HepG2 (cell line): Measurements from ENCODE around the gene LCP2. TPM values are rescaled to one million over a fixed set of nuclear protein-coding genes. Genes with fewer than 3 reads are reported as not detected.

ENCODE experiments used
- ATAC-seq: fragments of 200-7000 bp; cut with Tn5 transposase; 3 replicates; pipeline ENCODE4 v1.9.1; 2020; ENCODE audit warnings: mild to moderate bottlenecking, moderate library complexity
- BruUV-seq: library from RNA; stranded (reverse); fragments of 400-500 nt; replicated peaks from 2 replicates; lab custom pipeline; 2021; lab: Mats Ljungman, UMichigan
- CTCF ChIA-PET: fragments of 300-600 bp; formaldehyde crosslinking; extraction: SDS; loops from one replicate; lab custom pipeline; 2021; ENCODE audit warnings: low total read pairs, inconsistent platforms, low intra/inter-chr PET ratio; lab: Yijun Ruan, JAX
- POLR2A ChIA-PET: fragments of 350-600 bp; sonication (Branson Sonifier 250); formaldehyde crosslinking; loops from one replicate; lab custom pipeline; 2020; ENCODE audit warnings: antibody characterized with exemption, inconsistent platforms; lab: Yijun Ruan, JAX
- DNase-seq: peaks from one replicate; pipeline ENCODE4 v3.0.0-alpha.2; 2015; ENCODE audit warnings: low spot score
- FAIRE-seq: peaks from 3 replicates; lab custom pipeline; 2011; peaks lifted over from hg19 to GRCh38; lab: Jason Lieb, UNC
- H2AFZ ChIP-seq: one replicate; pipeline ENCODE4 v1.6.1; 2011; ENCODE audit warnings: low read length, inconsistent platforms
- H3K27ac ChIP-seq: fragments of 300-600 bp; 3 replicates; pipeline ENCODE4 v1.8.0; 2011; ENCODE audit warnings: mixed run types, mild to moderate bottlenecking, mixed read lengths, low read length, inconsistent platforms; ENCODE audit not compliant: insufficient read depth; ENCODE audit errors: extremely low read length
- H3K27me3 ChIP-seq, 2 experiments: fragments of 200-600 bp in 1 of 2; 2 replicates in 1 of 2; 3 replicates in 1 of 2; pipeline versions ENCODE4 v1.6.0 to v1.8.0; 2011; ENCODE audit warnings: low read length in 2 of 2, mild to moderate bottlenecking in 2 of 2, moderate library complexity in 2 of 2, inconsistent platforms in 1 of 2; ENCODE audit not compliant: insufficient read depth in 2 of 2, control insufficient read depth in 1 of 2
- H3K36me3 ChIP-seq, 2 experiments: fragments of 200-600 bp in 1 of 2; replicated peaks in 1 of 2; 2 replicates in 1 of 2; 3 replicates in 1 of 2; pipeline versions ENCODE4 v1.5.1 to v1.8.0; 2011; ENCODE audit warnings: low read length in 2 of 2, inconsistent platforms in 1 of 2; ENCODE audit not compliant: insufficient read depth in 2 of 2, control insufficient read depth in 1 of 2
- H3K4me1 ChIP-seq: 2 replicates; pipeline ENCODE4 v1.5.1; 2012; ENCODE audit warnings: low read length, inconsistent platforms; ENCODE audit not compliant: insufficient read depth
- H3K4me2 ChIP-seq: 2 replicates; pipeline ENCODE4 v1.6.0; 2011; ENCODE audit warnings: low read depth, low read length, inconsistent platforms
- H3K4me3 ChIP-seq, 3 experiments: fragments of 200-600 bp in 1 of 3; sonication (generic), shearing (Covaris generic) in 1 of 3; replicated peaks in 1 of 3; 2 replicates each; pipeline ENCODE4 v1.5.1; 2011 to 2016; ENCODE audit warnings: low read length in 3 of 3, inconsistent platforms in 2 of 3, low read depth in 2 of 3, mild to moderate bottlenecking in 2 of 3, control low read depth in 1 of 3, mixed read lengths in 1 of 3; ENCODE audit not compliant: insufficient read depth in 1 of 3
- H3K79me2 ChIP-seq: one replicate; pipeline ENCODE4 v1.6.1; 2011; ENCODE audit warnings: low read length, inconsistent platforms; ENCODE audit not compliant: insufficient read depth
- H3K9ac ChIP-seq: 2 replicates; pipeline ENCODE4 v1.6.0; 2011; ENCODE audit warnings: mild to moderate bottlenecking, low read depth, low read length, inconsistent platforms; ENCODE audit not compliant: insufficient read depth
- H3K9me3 ChIP-seq: 2 replicates; pipeline ENCODE4 v1.5.1; 2012; ENCODE audit warnings: mild to moderate bottlenecking, low read length
- H4K20me1 ChIP-seq: 2 replicates; pipeline ENCODE4 v1.6.0; 2011; ENCODE audit warnings: inconsistent platforms, mild to moderate bottlenecking, low read length, moderate library complexity; ENCODE audit not compliant: insufficient read depth
- ATRX ChIP-seq: sonication (generic); formaldehyde crosslinking; IDR thresholded peaks from 2 replicates; pipeline ENCODE4 v1.4.0; 2020; ENCODE audit warnings: missing genetic modification reagents, borderline replicate concordance
- CEBPB ChIP-seq: IDR thresholded peaks from 2 replicates; pipeline ENCODE4 v1.6.1; 2011; ENCODE audit warnings: low read depth, low read length, improper control_type of control experiment, borderline replicate concordance
- CHD4 ChIP-seq: fragments of 200-600 bp; sonication (generic); IDR thresholded peaks from 2 replicates; pipeline ENCODE4 v1.7.0; 2017; ENCODE audit warnings: mild to moderate bottlenecking, low read length, borderline replicate concordance
- HDAC2 ChIP-seq: sonication (generic); formaldehyde crosslinking; IDR thresholded peaks from 2 replicates; pipeline ENCODE4 v1.4.0; 2020; ENCODE audit warnings: missing genetic modification reagents
- IRF2 ChIP-seq: IDR thresholded peaks from 2 replicates; pipeline ENCODE4 v1.6.1; 2018; ENCODE audit warnings: missing genetic modification reagents, missing compliant biosample characterization
- MATR3 ChIP-seq: sonication (generic); formaldehyde crosslinking; IDR thresholded peaks from 2 replicates; pipeline ENCODE4 v1.4.0; 2020; ENCODE audit warnings: missing genetic modification reagents
- NR2F6 ChIP-seq, 2 experiments: IDR thresholded peaks; 2 replicates each; pipeline ENCODE4 v1.6.1; 2016; ENCODE audit warnings: antibody characterized with exemption in 1 of 2, mild to moderate bottlenecking in 1 of 2
- PAX8 ChIP-seq: sonication (generic); formaldehyde crosslinking; IDR thresholded peaks from 2 replicates; pipeline ENCODE4 v1.8.0; 2022; ENCODE audit warnings: mild to moderate bottlenecking, missing genetic modification reagents, borderline replicate concordance
- ZBTB33 ChIP-seq: sonication (generic); formaldehyde crosslinking; IDR thresholded peaks from 2 replicates; pipeline ENCODE4 v1.4.0; 2020; ENCODE audit warnings: missing genetic modification reagents
- ZNF441 ChIP-seq: sonication (generic); formaldehyde crosslinking; IDR thresholded peaks from 2 replicates; pipeline ENCODE4 v1.7.0; 2021; ENCODE audit warnings: missing genetic modification reagents, borderline replicate concordance
- ZNF460 ChIP-seq: sonication (generic); formaldehyde crosslinking; IDR thresholded peaks from 2 replicates; pipeline ENCODE4 v1.5.1; 2020; ENCODE audit warnings: missing genetic modification reagents, mild to moderate bottlenecking, borderline replicate concordance
- ZNF839 ChIP-seq: sonication (generic); formaldehyde crosslinking; IDR thresholded peaks from 2 replicates; pipeline ENCODE4 v1.4.0; 2020; ENCODE audit warnings: missing genetic modification reagents, mild to moderate bottlenecking, borderline replicate concordance
- WGBS: methylation state at CpG from one replicate; pipeline ENCODE4 v1.1.6; 2017; ENCODE audit warnings: low lambda C conversion rate; 5-methylcytosine and 5-hydroxymethylcytosine counted together
- in situ Hi-C: cut with HindIII; loops from 2 replicates; pipeline ENCODE4 v1.10.0; 2017; ENCODE audit warnings: low pct_unique_long_range_greater_than_20kb; ENCODE audit not compliant: extremely low pct_ligation_motif_present
- intact Hi-C: fragments of 100-400 bp; cut with micrococcal nuclease; formaldehyde crosslinking; loops from one replicate; pipeline ENCODE4 v1.10.0; 2022; ENCODE audit not compliant: unreplicated experiment
- polyA plus RNA-seq, 8 experiments: library from polyadenylated mRNA; depleted of rRNA in 3 of 8; stranded (reverse) in 7 of 8; unstranded in 1 of 8; fragments of >200 nt; fragmentation: Illumina TruSeq in 4 of 8; extraction: Trizol in 4 of 8; gene quantifications; 2 replicates each; pipeline versions ENCODE4 v1.2.1 to v1.2.3, GENCODE V29; 2011 to 2016; ENCODE audit warnings: low read depth in 4 of 8, missing spikeins in 1 of 8, mixed read lengths in 1 of 8; ENCODE audit not compliant: insufficient read depth in 1 of 8
- total RNA-seq, 5 experiments: library from RNA; depleted of rRNA; stranded (reverse); fragments of >200 nt; fragmentation: Illumina TruSeq; extraction: Trizol; gene quantifications; 2 replicates each; pipeline ENCODE4 v1.2.3, GENCODE V29; 2016; ENCODE audit warnings: low read depth in 1 of 5
- TF ChIP-seq, protein P1 (sequence below): sonication (generic); formaldehyde crosslinking; IDR thresholded peaks from 2 replicates; pipeline ENCODE4 v1.4.0; 2020; ENCODE audit warnings: mild to moderate bottlenecking, missing genetic modification reagents

LCP2 gene
- total and polyA plus RNA-seq, 2 of the 13 experiments (the other 11 are each of a cell fraction or from before 2014, with no cell fraction given): not detected

GRCh38 chr5:170276140-170276539 is 21.4 kb downstream of the LCP2 start:
- DNase-seq (no peak), FAIRE-seq (no peak)
- WGBS: 18% methylated on average over 2 of the region's 2 CpGs
- H3K4me2 ChIP-seq: no peak overlapping the region
- H3K27me3 ChIP-seq: peaks cover 0 to 1% of the 10 kb centered on the region in 2 experiments; a peak in 1 of 5 replicates
- H3K9me3 ChIP-seq: no peaks in the 10 kb centered on the region
- H2AFZ ChIP-seq: no peak overlapping the region
- H3K9ac ChIP-seq: no peak overlapping the region
- no peak for TF ChIP-seq ATRX (CRISPR knock-in tag)
- no peak for TF ChIP-seq HDAC2 (CRISPR knock-in tag)
- TF ChIP-seq, protein P1, sequence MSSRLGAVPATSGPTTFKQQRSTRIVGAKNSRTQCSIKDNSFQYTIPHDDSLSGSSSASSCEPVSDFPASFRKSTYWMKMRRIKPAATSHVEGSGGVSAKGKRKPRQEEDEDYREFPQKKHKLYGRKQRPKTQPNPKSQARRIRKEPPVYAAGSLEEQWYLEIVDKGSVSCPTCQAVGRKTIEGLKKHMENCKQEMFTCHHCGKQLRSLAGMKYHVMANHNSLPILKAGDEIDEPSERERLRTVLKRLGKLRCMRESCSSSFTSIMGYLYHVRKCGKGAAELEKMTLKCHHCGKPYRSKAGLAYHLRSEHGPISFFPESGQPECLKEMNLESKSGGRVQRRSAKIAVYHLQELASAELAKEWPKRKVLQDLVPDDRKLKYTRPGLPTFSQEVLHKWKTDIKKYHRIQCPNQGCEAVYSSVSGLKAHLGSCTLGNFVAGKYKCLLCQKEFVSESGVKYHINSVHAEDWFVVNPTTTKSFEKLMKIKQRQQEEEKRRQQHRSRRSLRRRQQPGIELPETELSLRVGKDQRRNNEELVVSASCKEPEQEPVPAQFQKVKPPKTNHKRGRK (CRISPR knock-in tag): no peak
- no peak for TF ChIP-seq IRF2 (CRISPR knock-in tag)
- TF ChIP-seq, all 625 proteins: peak for 0
- H3K79me2 ChIP-seq: no peaks in the 10 kb centered on the region
- intact Hi-C loops (no loop called here), in situ Hi-C loops (no loop called here)
- H3K27ac ChIP-seq: no peak overlapping the region
- BruUV-seq: no TSS peak
- no peaks in the 10 kb centered on the region for H3K4me1 ChIP-seq
- H3K36me3 ChIP-seq: no peaks in the 10 kb centered on the region
- H3K4me3 ChIP-seq: no peak overlapping the region
- CTCF ChIA-PET: no interaction called here
- POLR2A ChIA-PET: no interaction called here
- ATAC-seq: no peak
- H4K20me1 ChIP-seq: no peaks in the 10 kb centered on the region

DNA sequence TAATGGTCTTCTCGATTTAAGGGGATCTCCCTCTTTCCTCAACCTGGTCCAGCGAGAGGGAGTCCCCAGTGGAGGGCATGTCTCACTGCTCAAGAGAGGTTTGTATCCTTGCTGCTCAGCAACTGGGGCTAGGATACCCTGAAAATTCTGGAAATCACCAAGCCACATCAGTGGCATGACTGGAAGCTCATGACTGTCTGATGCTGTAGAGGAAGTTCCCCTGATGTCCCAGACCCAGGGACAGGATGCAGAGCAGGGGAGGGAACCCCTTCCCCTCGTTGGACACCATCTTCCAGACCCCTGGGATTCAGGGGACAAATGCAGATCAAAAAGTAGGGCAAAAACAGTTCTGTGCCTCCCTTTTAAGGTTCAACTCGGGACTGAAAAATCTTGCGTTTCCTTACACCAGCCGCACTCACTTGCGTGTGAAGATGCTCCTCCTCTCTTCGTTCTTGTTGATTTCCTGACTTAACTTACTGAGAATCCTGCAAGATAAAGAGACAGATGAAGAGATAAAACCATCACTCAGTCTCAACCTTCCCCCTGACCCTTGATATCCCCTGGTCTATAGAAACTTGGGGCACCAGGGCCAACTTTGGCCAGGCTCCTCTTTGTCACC is 22.1 kb downstream of the LCP2 start:
- no peak for FAIRE-seq
- BruUV-seq: no TSS peak
- POLR2A ChIA-PET: no interaction called here

More for the DNA sequence above, 22.1 kb downstream of the LCP2 start:
- no peaks in the 10 kb centered on the region for H3K79me2 ChIP-seq
- no peaks in the 10 kb centered on the region for H3K4me1 ChIP-seq
- DNase-seq (no peak), ATAC-seq (no peak)
- no peaks in the 10 kb centered on the region for H4K20me1 ChIP-seq
- no peak overlapping the region for H2AFZ ChIP-seq
- H3K9me3 ChIP-seq: no peaks in the 10 kb centered on the region
- no peaks in the 10 kb centered on the region for H3K36me3 ChIP-seq
- H3K4me2 ChIP-seq: no peak overlapping the region
- no peak overlapping the region for H3K27ac ChIP-seq
- no peak overlapping the region for H3K9ac ChIP-seq
- TF ChIP-seq ZNF441 (CRISPR knock-in tag) (no peak), MATR3 (CRISPR knock-in tag) (no peak), CEBPB (no peak), ZBTB33 (CRISPR knock-in tag) (no peak), ZNF460 (CRISPR knock-in tag) (no peak), ZNF839 (CRISPR knock-in tag) (no peak), CHD4 (no peak), NR2F6 (IDR thresholded peaks at IDR 0.05) (no peak), NR2F6 (CRISPR knock-in tag; IDR thresholded peaks at IDR 0.05) (no peak), PAX8 (CRISPR knock-in tag) (no peak)
- in situ Hi-C loops: no loop called here
- CTCF ChIA-PET: no interaction called here
- intact Hi-C loops: no loop called here
- 18% methylated on average over 6 of the region's 8 CpGs for WGBS
- H3K4me3 ChIP-seq: no peak overlapping the region
- H3K27me3 ChIP-seq: peaks cover 0 to 1% of the 10 kb centered on the region in 2 experiments; a peak in 1 of 5 replicates
